HG03103 (cell line): ENCODE data around the gene CXCL3.
"Not testable (repeated sequence)": the region's sequence is repeated elsewhere in the genome, so short reads cannot be mapped to it uniquely, and the experiment has no call there.

ENCODE experiments used
- ATAC-seq: cut with Tn5 transposase; IDR thresholded peaks from one replicate; pipeline ENCODE4 v1.9.1; 2021; ENCODE audit warnings: low read depth; ENCODE audit not compliant: unreplicated experiment

CXCL3 gene

DNA sequence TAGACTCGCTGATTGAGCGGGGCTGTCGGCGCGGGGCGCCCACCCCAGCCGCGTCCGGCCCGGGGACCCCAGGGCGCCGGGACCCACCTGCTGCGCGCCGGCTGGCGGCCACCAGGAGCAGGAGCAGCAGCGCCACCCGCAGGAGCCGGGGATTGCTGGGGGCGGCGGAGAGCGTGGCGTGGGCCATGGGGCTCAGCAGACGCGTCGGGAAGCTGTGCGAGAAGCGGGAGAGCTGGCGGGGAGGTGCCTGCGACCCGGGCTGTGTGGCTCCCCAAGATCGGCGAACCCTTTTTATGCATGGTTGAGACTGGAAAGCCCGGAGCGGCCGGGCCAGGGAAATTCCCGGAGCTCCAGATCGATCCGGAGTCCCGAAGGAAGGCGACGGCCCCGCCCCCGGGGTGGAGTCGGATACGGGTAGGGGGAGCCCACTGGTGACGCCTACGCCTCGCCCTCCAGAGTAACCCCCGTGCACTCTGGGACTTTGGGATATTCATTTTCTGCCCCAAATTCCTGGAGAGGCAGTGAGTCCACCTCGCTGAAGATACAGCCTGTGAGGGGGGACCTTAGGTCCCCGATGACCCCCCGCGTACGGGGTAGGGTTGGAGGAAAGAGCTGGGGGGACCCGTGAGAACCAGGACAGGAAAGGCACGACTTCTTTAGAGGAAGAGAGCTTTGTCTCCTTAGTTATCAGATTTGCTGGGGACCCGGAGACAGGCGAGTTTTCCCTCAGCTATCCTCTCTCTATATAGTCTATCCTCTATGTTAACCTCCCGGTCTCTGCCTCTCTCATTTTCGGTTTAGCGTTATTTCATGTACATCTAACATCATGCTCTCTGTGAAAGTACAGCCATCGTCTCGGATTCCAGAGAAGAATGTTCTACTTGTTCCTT, at the start of gene CXCL3:
CXCL3 (minus strand) TSS at position 265 of the 890 bp plus-strand sequence; CDS start at position 187, 78 bp downstream.
- no peak for ATAC-seq

- ATAC-seq = no peak
These were observed 49.0 kb upstream of the CXCL3 start for GRCh38 chr4:74087481-74087880.

- no peak for ATAC-seq
These were observed 47.2 kb upstream of the CXCL3 start for GRCh38 chr4:74085669-74086068.

DNA sequence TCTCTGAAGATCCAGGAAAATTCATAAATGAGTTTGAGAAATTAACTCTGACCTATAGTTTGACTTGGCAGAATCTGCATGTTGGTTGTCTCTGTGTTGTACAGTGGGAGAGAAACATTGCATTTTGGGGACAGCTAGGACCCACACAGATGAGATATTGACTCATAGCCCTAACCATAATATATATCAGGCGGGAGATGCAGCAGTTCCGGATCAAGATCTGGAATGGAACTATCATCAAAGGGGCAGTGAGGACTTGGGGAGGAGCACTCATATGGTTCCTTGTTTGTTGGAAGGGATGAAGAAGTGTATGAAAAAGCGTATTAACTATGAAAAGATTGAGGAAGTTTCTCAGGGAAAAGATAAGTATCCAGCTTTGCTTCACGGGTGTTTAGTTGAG, 46.5 kb upstream of the CXCL3 start:
- no peak for ATAC-seq

DNA sequence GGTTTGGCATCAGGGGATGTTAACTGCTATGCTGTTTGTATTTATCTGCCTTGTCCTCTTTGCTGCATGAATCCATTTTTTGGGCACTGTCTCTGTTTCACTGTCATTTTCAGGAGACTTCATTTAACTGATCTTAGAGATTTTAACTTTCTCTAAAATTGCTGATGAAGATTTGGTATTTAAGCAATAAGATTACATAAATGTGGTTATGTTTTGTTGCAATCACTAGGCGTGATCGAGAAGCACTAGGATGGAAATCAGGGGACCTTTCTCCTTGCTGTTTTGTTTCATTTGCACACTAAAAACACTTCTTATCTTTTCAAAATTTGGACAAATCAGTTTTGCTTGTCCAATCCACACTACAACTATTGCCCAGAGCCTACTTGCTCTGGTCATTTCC, 45.1 kb upstream of the CXCL3 start:
- ATAC-seq = no peak

DNA sequence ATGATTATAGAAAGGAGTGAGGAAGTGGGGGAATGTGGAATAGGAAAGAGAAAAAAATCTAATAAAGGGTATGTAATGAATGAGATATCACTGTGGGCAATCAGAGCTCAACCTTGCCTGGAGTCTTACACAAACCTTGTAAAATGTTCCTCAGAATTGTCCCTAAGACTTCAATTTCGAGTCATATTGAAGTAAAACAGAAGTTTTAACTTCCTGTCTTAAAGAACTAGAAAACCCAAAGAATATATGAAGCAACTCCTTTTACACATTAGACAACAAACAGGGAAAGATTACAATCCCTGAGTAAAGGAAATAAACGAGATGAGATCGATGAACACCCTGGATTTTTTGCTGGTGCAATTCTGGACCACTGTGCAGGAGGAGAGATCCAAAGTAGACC, 42.5 kb upstream of the CXCL3 start:
- no peak for ATAC-seq

GRCh38 chr4:74080351-74080750, 41.9 kb upstream of the CXCL3 start:
- not testable (repeated sequence) for ATAC-seq

DNA sequence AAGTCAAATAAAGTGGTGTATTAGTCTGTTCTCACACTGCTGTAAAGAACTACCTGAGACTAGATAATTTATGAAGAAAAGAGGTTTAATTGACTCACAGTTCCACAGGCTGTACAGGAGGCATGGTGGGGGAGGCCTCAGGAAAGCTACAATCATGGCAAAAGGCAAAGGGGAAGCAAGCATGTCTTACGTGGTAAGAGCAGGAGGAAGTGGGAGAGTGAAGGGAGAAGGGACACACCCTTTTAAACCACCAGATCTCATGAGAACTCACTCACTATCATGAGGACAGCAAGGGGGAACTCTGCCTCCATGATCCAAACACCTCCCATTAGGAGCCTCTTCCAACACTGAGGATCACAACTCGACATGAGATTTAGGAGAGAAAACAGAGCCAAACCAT, 40.5 kb upstream of the CXCL3 start:
- ATAC-seq = not testable (repeated sequence)

DNA sequence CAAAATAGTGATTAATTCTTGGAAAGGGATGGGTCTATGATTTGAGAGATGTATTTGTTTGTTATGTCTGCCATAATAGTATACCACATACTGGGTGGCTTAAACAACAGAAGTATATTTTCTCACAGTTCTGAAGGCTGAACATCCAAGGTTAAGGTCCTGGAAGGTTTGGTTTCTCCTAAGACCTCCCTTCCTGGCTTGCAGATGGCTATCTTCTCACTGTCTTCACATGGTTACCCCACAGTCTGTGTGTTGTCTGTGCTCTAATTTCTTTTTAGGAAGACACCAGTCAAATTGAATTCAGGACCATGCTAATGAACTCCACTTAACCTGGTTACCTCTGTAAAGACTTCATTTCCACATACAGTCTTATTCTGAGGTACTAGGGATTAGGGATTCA, 34.9 kb upstream of the CXCL3 start:
- ATAC-seq = no peak

GRCh38 chr4:74072739-74073138, 34.2 kb upstream of the CXCL3 start:
- no peak for ATAC-seq

GRCh38 chr4:74067586-74067985, 29.1 kb upstream of the CXCL3 start:
- no peak for ATAC-seq

- ATAC-seq = no peak
These were observed 27.7 kb upstream of the CXCL3 start for GRCh38 chr4:74066232-74066631.

DNA sequence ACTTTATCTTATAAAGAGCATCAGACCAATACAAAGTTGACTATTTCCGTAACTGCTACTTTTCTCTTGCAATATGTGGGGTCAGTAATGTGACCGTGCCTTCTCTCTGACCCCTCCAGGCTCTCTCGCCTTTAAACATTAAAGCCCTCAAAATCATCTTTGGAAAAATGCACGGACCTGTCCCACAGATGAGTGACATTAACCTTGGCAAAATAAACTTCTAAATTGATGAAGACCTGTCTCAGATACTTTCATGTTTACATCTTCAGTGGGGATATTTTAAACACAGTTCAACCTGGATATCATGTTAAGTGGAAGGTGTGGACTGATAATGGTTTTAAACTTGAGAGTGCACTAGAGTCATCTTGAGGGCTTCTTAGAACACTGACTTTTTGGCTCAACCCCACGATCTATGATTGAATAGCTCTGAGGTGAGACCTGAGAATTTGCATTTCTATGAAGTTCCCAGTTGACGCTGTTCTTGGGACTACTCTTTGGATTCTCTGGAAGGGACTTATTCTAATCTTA, 26.7 kb upstream of the CXCL3 start:
- ATAC-seq = no peak

DNA sequence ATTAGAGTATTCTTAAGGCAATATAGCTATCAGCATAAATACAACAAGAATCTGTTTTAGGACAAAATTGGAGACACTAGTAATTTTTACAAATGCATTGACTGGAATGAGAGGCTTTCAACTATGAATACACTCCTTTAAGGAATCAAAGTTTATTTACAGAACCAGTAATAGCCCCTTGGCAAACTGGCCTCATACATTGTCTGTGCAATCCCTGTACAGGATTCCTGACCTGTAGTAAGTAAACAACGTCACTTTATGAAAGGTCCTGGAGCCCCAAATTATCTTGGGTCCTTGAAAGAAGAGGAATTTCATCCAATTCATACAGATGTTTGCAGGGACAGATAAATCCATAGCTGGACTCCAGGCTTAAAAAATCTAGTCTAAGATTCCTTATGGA, 25.4 kb upstream of the CXCL3 start:
- ATAC-seq = no peak

- no peak for ATAC-seq
These were observed 24.5 kb upstream of the CXCL3 start for GRCh38 chr4:74062953-74063352.

- no peak for ATAC-seq
These were observed 22.9 kb upstream of the CXCL3 start for GRCh38 chr4:74061430-74061829.

- no peak for ATAC-seq
These were observed 20.8 kb upstream of the CXCL3 start for GRCh38 chr4:74059161-74059829.

DNA sequence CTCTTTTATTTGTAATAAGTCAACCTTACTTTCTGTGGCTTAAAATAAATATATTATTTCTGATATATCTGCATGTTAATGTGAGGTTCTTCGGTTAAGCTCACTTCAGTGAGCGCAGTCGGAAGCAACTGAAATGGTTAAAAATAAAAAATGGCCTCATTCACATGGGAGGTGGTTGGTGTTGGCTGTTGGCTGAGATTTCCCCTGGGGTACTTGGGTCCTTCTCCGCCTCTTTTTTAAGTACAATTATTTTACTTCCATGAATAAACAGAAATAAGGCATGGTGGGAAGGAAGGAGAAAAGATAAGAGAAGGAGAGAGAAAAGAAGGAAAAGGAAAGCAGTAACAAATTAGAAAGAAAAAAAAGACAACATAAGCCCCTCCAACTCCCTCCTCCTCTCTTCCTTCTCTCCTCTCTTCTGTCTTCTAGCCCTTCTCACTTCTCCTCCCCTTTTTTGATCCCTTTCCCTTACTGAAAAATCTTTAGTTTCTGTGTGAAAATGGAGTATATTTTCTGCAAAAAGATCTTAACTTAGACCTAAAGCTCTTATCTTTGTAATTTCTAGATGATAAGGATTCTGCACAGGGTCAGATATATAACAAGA, 19.7 kb upstream of the CXCL3 start:
- no peak for ATAC-seq

GRCh38 chr4:74057588-74057987, 19.1 kb upstream of the CXCL3 start:
- ATAC-seq = no peak

GRCh38 chr4:74056858-74057562, 18.5 kb upstream of the CXCL3 start:
- no peak for ATAC-seq
